Endothelial cell of umbilical vein (primary cell): ENCODE data around the gene STUM. TPM values are rescaled to one million over a fixed set of nuclear protein-coding genes. Genes with fewer than 3 reads are reported as not detected.

Experiments used
- BruUV-seq: library from RNA; stranded (reverse); fragments of 400-500 nt; replicated peaks from 2 replicates; lab custom pipeline; 2021; lab: Mats Ljungman, UMichigan
- CTCF ChIA-PET: fragments of 300-600, 350-600 bp; sonication (Branson Sonifier 250); formaldehyde crosslinking; loops from one replicate; lab custom pipeline; 2021; ENCODE audit warnings: antibody characterized with exemption, inconsistent platforms; lab: Charles Lee
- POLR2A ChIA-PET: fragments of 300-600, 350-600 bp; sonication (Branson Sonifier 250); formaldehyde crosslinking; loops from one replicate; lab custom pipeline; 2021; ENCODE audit warnings: antibody characterized with exemption, inconsistent platforms; lab: Charles Lee
- DNase-seq: peaks from one replicate; pipeline ENCODE4 v3.0.0-alpha.2; 2011; ENCODE audit warnings: low read depth, low spot score
- FAIRE-seq: peaks from 2 replicates; lab custom pipeline; 2011; peaks lifted over from hg19 to GRCh38; lab: Jason Lieb, UNC
- H2AFZ ChIP-seq: 2 replicates; pipeline ENCODE4 v1.6.0; 2012; ENCODE audit warnings: low read depth, low read length, control low read depth, inconsistent platforms
- H3K27ac ChIP-seq: 2 replicates; pipeline ENCODE4 v1.5.1; 2011; ENCODE audit warnings: low read depth, mild to moderate bottlenecking, control low read depth, low read length, moderate library complexity; ENCODE audit not compliant: insufficient read depth
- H3K27me3 ChIP-seq, 2 experiments: 2 replicates each; pipeline versions ENCODE4 v1.6.0 to v1.6.1; 2011; ENCODE audit warnings: low read length in 2 of 2, mixed read lengths in 1 of 2; ENCODE audit not compliant: control insufficient read depth in 2 of 2, insufficient read depth in 2 of 2
- H3K36me3 ChIP-seq, 2 experiments: 2 replicates in 1 of 2; 3 replicates in 1 of 2; pipeline ENCODE4 v1.5.1; 2011; ENCODE audit warnings: low read length in 2 of 2, mild to moderate bottlenecking in 1 of 2, moderate library complexity in 1 of 2; ENCODE audit not compliant: control insufficient read depth in 2 of 2, insufficient read depth in 2 of 2; ENCODE audit errors: extremely low read depth in 1 of 2
- H3K4me1 ChIP-seq: 3 replicates; pipeline ENCODE4 v1.5.1; 2011; ENCODE audit warnings: mild to moderate bottlenecking, low read length; ENCODE audit not compliant: control insufficient read depth, insufficient read depth; ENCODE audit errors: extremely low read depth
- H3K4me2 ChIP-seq: 2 replicates; pipeline ENCODE4 v1.6.1; 2011; ENCODE audit warnings: low read length, control low read depth, mixed read lengths; ENCODE audit not compliant: insufficient read depth
- H3K4me3 ChIP-seq, 3 experiments: fragments of 200-600 bp in 1 of 3; sonication (generic), shearing (Covaris generic) in 1 of 3; replicated peaks in 1 of 3; 2 replicates each; pipeline ENCODE4 v1.5.1; 2011 to 2016; ENCODE audit warnings: control low read depth in 3 of 3, low read length in 3 of 3, mild to moderate bottlenecking in 2 of 3, inconsistent platforms in 1 of 3, low read depth in 1 of 3, moderate library complexity in 1 of 3; ENCODE audit not compliant: insufficient read depth in 1 of 3
- H3K79me2 ChIP-seq: 2 replicates; pipeline ENCODE4 v1.6.0; 2012; ENCODE audit warnings: low read length, inconsistent platforms; ENCODE audit not compliant: control insufficient read depth, insufficient read depth
- H3K9ac ChIP-seq: replicated peaks from 2 replicates; pipeline ENCODE3; 2011; ENCODE audit warnings: low read length, control low read depth; ENCODE audit not compliant: insufficient read depth; ENCODE audit errors: extremely low read depth
- H3K9me1 ChIP-seq: replicated peaks from 3 replicates; pipeline ENCODE4 v1.6.0; 2011; ENCODE audit warnings: mild to moderate bottlenecking, low read length; ENCODE audit not compliant: control insufficient read depth, insufficient read depth; ENCODE audit errors: extremely low read depth
- H3K9me3 ChIP-seq: replicated peaks from 2 replicates; pipeline ENCODE4 v1.5.1; 2012; ENCODE audit warnings: low read length, inconsistent platforms; ENCODE audit not compliant: control insufficient read depth, insufficient read depth
- H4K20me1 ChIP-seq: replicated peaks from 2 replicates; pipeline ENCODE3; 2011; ENCODE audit warnings: mild to moderate bottlenecking, low read length; ENCODE audit not compliant: control insufficient read depth, insufficient read depth; ENCODE audit errors: extremely low read depth
- EZH2 ChIP-seq: IDR thresholded peaks from 2 replicates; pipeline ENCODE4 v1.6.1; 2012; ENCODE audit warnings: borderline replicate concordance, low read depth, mild to moderate bottlenecking, moderate library complexity, low read length, inconsistent platforms; ENCODE audit not compliant: severe bottlenecking
- FOS ChIP-seq: IDR thresholded peaks from 2 replicates; pipeline ENCODE4 v1.6.1; 2011; ENCODE audit warnings: mild to moderate bottlenecking, low read length, moderate library complexity, borderline replicate concordance; ENCODE audit not compliant: insufficient read depth
- GATA2 ChIP-seq: IDR thresholded peaks from 2 replicates; pipeline ENCODE4 v1.7.0; 2011; ENCODE audit warnings: low read depth, mild to moderate bottlenecking, moderate library complexity, mixed read lengths, low read length; ENCODE audit not compliant: insufficient read length, insufficient read depth
- JUN ChIP-seq: IDR thresholded peaks from 2 replicates; pipeline ENCODE4 v1.6.1; 2011; ENCODE audit warnings: borderline replicate concordance, low read depth; ENCODE audit not compliant: insufficient read length, insufficient read depth
- MAX ChIP-seq: IDR thresholded peaks from 2 replicates; pipeline ENCODE4 v1.6.1; 2011; ENCODE audit not compliant: insufficient read depth, insufficient read length
- MYC ChIP-seq: IDR thresholded peaks from one replicate; pipeline ENCODE4 v1.6.1; 2011; ENCODE audit warnings: mild to moderate bottlenecking, low read depth, low read length
- POLR2A ChIP-seq: IDR thresholded peaks from 2 replicates; pipeline ENCODE4 v1.6.1; 2012; ENCODE audit warnings: low read depth, mild to moderate bottlenecking, control low read depth, low read length
- POLR2AphosphoS5 ChIP-seq: IDR thresholded peaks from 2 replicates; pipeline ENCODE4 v1.6.1; 2012; ENCODE audit warnings: low read depth, mild to moderate bottlenecking, control low read depth, low read length, moderate library complexity; ENCODE audit not compliant: insufficient read depth
- dilution Hi-C: fragments of 300-500 bp; cut with MboI; formaldehyde crosslinking; loops from one replicate; pipeline ENCODE4 v1.15.0; 2019; ENCODE audit warnings: low sequenced_read_pairs; ENCODE audit not compliant: extremely low pct_ligation_motif_present
- intact Hi-C: fragments of 100-400 bp; cut with micrococcal nuclease; formaldehyde crosslinking; loops from one replicate; pipeline ENCODE4 v1.10.0; 2022
- polyA plus RNA-seq, 4 experiments: library from polyadenylated mRNA; depleted of rRNA in 3 of 4; stranded (reverse) in 3 of 4; unstranded in 1 of 4; fragments of >200 nt; gene quantifications; 2 replicates each; pipeline versions ENCODE4 v1.2.1 to v1.2.3, GENCODE V29; 2011 to 2012; ENCODE audit warnings: missing spikeins in 1 of 4
- total RNA-seq: library from RNA; stranded (reverse); gene quantifications from 2 replicates; pipeline ENCODE4 v1.2.3, GENCODE V29; 2021
- TF ChIP-seq, protein P1 (sequence below), 2 donors: IDR thresholded peaks; 1 replicate in 1 of 2; 2 replicates in 1 of 2; pipeline ENCODE4 v1.5.1; 2011; ENCODE audit warnings: low read length in 2 of 2, mild to moderate bottlenecking in 2 of 2, moderate library complexity in 2 of 2, control low read depth in 1 of 2, inconsistent platforms in 1 of 2, low read depth in 1 of 2; ENCODE audit not compliant: insufficient read depth in 1 of 2; ENCODE audit errors: extremely low read depth in 1 of 2

The STUM gene
- total and polyA plus RNA-seq, 2 donors (not counting 3 experiments of a cell fraction or from before 2014, with no cell fraction given), result not detected

DNA sequence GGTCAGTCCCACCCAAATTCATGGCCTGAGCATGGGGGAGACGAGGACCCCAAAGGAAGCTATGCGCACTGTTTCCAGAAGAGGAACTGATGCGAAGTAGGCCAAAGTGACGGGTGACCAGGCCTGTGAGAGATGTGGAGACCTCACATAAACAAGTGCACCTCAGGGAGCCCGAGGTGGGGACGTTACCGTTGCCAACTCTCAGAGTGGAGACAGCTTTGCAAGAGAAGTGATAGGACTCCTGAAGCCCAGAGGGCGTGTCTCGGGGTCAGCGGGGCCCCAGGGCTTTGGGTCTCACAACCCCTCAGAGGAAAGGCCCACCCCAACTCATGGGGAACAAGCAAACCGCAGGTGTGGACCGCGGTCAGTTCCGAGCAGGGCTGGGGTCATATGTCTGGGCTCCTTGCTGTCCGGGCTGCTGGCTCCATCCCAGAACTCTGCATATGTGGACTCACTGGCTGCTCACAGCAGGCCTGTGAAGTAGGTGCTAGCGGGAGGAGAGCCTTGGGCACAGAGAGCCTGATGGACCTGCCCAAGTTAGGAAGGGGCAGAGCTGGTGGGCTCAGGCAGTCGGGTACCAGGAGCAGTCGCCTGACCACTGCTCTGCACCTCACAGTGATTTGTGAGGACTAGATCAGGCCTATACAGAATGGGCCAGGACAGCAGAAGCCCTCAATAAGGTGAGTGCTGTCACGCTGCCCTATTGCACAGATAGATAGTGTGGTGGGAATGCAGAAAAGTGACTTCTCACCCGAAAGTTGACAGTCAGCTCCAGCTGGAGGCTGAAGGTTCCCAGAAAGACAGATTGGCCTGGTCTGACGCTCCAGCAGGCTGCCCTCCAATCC, 26.2 kb downstream of the STUM start:
- FAIRE-seq, result no peak
- dilution Hi-C loops, result no loop called here

More for the DNA sequence above, 26.2 kb downstream of the STUM start:
- intact Hi-C loops, result no loop called here
- H3K27ac ChIP-seq, result no peak overlapping the region
- H2AFZ ChIP-seq, result no peak overlapping the region
- ChIA-PET CTCF (no interaction called here), POLR2A (no interaction called here)
- H3K9ac ChIP-seq, result no peak overlapping the region
- no peaks in the 10 kb centered on the region for H3K9me1 ChIP-seq
- no peaks in the 10 kb centered on the region for H3K36me3 ChIP-seq
- BruUV-seq, result no TSS peak
- H3K27me3 ChIP-seq, result peaks cover 0 to 3% of the 10 kb centered on the region in 2 experiments
- H3K4me3 ChIP-seq, result no peak overlapping the region
- no peaks in the 10 kb centered on the region for H3K9me3 ChIP-seq
- no peaks in the 10 kb centered on the region for H3K4me1 ChIP-seq
- TF ChIP-seq EZH2, result no peak
- no peak for TF ChIP-seq GATA2
- no peak for TF ChIP-seq JUN
- TF ChIP-seq FOS, result no peak
- TF ChIP-seq MAX, result no peak
- TF ChIP-seq POLR2A, result no peak
- TF ChIP-seq, protein P1, sequence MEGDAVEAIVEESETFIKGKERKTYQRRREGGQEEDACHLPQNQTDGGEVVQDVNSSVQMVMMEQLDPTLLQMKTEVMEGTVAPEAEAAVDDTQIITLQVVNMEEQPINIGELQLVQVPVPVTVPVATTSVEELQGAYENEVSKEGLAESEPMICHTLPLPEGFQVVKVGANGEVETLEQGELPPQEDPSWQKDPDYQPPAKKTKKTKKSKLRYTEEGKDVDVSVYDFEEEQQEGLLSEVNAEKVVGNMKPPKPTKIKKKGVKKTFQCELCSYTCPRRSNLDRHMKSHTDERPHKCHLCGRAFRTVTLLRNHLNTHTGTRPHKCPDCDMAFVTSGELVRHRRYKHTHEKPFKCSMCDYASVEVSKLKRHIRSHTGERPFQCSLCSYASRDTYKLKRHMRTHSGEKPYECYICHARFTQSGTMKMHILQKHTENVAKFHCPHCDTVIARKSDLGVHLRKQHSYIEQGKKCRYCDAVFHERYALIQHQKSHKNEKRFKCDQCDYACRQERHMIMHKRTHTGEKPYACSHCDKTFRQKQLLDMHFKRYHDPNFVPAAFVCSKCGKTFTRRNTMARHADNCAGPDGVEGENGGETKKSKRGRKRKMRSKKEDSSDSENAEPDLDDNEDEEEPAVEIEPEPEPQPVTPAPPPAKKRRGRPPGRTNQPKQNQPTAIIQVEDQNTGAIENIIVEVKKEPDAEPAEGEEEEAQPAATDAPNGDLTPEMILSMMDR (IDR thresholded peaks at IDR 0.05; ENCODE audit: extremely low read depth in 1 of 2, insufficient read depth in 1 of 2, low read depth in 1 of 2, low read length in 2 of 2), result no peak
- TF ChIP-seq MYC, result no peak
- TF ChIP-seq POLR2AphosphoS5, result no peak
- DNase-seq, result no peak
- H4K20me1 ChIP-seq, result no peaks in the 10 kb centered on the region
- no peak overlapping the region for H3K4me2 ChIP-seq
- H3K79me2 ChIP-seq, result no peaks in the 10 kb centered on the region
